ENCODE measurements around the gene COQ5.

GRCh38 chr12:120488057-120488640 is 40.8 kb downstream of the COQ5 start:
- TF ChIP-seq CTCF (IDR thresholded peaks at IDR 0.05; ENCODE audit: low read depth, low read length) = no peak
- TF ChIP-seq EZH2phosphoT487 (IDR thresholded peaks at IDR 0.05; ENCODE audit: low read depth) = no peak

Data from OCI-LY3 (cell line).